ENCODE results near the gene MLST8.

The MLST8 gene, protein sequence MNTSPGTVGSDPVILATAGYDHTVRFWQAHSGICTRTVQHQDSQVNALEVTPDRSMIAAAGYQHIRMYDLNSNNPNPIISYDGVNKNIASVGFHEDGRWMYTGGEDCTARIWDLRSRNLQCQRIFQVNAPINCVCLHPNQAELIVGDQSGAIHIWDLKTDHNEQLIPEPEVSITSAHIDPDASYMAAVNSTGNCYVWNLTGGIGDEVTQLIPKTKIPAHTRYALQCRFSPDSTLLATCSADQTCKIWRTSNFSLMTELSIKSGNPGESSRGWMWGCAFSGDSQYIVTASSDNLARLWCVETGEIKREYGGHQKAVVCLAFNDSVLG

DNA sequence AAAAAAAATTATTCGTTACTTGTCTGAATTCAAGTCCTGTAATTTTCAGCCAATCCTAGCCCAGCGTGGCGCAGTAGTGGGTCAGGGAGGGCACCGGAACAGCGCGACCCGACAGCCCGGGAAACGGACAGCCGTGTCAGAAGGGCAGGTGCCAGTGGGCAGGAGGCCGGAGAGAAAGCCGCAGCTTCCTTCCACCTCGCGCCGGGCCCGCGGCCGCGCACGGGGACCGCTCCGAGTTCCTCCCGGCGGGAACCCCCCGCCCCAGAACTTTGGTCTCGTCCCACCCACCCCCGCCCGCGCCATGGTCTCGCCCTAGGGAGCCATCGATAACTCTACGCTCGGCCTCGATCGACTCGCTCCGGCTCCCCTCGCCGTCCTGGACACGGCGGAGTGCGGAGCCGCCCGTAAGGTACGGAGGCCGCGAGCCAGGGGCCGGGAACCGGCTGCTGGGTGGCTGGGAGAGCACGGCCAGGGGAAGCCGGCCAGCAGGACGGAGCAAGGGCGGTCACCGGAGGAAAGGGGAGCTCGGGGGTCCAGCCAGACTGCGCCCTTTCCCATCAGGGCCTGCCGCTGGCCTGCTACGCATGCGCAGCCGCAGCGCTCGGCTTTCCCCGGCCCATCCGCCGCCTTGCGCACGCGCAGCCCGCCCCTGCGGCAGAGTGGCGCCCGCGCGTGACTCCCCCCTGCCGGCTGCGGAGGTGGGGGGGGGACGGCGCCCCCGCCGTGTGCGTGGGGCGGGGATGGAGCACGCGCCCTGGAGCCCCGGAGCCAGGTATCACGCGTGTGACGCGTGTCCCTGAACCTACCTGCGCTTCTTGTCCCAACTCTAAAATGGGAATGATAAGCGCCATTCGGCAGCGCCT lies at the start of gene MLST8:
Gene MLST8, plus strand, starts transcription at position 351 of the 863 bp plus-strand sequence. CDS start 632 bp downstream, outside the sequence.
- DNase-seq: peak; percentile 93

DNA sequence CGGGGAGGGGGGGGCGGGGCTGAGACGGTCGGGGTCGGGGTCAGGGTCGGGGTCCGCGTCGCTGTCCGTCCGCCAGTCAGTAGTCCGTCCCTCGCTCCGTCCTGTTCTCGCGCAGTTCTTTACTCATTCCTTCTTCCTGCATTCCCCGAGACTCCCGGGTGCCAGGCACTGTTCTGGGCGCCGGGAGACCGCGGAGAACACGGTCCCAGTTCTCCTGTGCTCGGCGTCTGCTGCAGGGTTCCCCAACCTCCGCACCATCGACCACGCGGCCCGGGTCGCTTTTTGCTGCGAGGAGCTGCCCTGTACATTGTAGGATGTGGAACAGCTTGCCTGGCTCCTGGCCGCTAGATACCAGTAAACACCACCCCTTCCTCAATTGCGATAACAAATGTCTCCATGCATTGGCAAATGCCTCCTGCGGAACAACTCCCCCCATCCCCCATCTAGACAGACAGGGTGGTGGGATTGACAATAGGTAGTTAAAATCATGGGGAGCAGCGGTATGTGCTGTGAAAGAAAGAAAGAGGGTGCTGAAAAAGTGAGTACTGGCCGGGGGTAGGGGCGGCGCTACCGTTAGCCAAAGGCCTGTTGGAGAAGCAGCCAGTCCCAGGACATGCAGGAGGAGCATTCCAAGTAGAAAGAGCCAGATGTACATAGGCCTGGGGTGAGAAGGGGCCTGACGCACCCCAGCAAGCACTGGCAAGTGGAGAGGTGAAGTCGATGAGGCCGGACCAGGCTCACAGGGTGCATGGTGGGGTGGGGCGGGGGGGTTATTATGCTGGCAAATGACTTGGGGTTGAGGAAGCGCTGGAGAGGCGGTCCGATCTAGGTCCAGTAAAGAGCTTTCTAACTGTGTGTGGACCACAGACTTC lies 49.0 kb upstream of the MLST8 start:
- DNase-seq: no peak

DNA sequence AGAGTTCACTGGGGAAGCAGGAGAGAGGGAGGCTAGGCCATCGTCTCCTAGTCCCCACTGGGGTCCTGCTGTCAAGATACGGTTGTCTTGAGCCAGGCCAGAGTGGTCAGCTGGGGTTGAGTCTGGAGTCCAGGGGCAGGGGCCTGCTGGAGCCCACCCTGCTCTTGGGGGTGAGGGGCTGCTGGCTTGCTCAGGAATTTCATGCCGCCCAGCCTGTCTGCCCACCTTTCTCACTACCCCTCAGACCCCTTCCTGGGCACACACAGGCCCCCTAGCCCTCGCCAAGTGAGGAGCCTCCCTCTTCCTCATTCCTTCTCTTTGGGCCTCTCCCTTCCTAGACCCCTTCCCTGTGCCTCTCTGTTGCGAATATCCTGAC lies 48.4 kb upstream of the MLST8 start:
- no peak for DNase-seq

DNA sequence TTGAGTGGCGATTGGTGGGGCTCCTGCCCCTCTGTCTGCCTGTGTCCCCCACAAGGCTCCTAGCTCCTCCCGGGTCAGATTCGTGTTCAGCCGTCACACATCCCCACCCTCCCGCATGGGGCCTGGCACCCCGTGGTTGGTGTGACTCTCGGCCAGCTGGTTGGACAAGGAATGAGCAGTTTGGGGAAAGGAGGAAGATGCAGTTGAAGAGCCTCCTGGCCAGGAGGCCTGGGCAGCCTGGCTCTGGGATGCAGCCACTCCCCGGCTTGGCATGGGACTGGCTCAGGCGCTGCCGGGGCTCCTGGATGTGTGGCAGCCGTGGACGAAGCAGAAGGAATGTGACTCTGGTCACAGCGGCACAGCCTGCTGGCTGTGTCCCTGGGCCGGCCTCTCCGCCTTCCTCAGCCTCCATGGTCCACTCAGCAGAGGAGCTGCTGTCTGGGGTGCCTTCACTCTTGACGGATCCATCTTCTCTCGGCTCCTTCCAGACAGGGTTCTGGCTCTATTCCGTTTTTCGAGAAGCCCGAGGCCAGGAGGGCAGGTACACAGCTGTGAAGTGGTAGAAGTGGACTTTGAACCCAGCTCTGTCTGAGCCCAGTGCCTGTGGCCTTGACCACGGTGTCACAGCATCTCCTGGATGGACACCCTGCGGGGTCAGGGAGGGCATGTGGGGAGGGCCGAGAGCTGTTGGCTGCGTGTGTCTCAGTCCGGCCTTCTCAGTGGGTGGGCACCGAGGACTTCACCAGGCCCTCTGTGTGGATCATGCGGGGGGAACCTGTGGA lies 47.6 kb upstream of the MLST8 start:
- no peak for DNase-seq

DNA sequence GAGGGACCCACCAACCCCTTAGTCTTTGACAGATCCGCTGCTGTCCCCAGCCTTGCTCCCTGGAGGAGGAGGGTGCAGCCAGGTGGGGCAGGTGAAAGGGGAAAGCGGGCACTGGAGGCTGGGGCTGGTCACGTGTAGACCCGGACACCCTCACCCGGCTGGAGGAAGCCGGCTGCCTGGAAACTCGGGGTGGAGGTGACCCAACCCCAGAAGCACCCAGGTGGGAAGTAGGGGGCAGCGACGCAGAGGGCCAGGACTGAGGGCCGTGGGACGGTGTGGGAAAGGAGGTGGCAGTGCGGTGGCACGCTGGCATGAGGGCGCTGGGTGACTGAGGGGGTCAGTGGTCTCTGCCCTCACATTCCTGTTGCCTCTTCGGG lies 47.0 kb upstream of the MLST8 start:
- DNase-seq: no peak

- DNase-seq: no peak
These were observed 45.9 kb upstream of the MLST8 start for GRCh38 chr16:2159175-2159838.

DNA sequence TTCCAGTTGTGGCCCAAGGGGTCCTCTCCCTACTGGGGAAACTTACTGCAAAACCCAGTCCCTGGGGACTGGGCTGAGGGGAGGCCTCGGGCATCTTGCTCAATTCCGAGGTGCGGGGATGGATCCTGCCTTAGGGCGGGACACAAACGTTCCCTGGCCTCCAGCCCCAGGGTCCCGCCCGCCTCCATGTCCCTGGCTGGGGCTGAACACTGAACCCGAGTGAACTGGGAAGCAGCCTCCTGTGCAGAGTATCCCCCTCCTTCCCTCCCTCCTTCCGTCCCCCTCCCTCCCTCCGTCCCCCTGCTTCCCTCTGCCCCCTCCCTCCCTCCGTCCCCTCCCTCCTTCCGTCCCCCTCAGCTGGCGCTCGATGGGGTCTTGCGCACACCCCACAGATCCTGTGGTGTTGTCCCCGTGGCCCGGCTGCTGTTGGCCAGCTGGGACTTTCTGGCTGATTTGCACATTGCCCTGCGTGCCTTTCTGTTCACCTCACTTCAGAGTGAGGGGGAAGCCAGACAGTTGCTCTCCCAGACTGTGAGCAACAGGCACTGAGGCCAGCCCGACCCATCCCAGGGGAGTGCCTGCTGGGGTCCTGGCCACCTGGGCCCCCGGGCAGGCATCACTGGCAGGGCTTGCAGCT lies 44.2 kb upstream of the MLST8 start:
- no peak for DNase-seq

DNA sequence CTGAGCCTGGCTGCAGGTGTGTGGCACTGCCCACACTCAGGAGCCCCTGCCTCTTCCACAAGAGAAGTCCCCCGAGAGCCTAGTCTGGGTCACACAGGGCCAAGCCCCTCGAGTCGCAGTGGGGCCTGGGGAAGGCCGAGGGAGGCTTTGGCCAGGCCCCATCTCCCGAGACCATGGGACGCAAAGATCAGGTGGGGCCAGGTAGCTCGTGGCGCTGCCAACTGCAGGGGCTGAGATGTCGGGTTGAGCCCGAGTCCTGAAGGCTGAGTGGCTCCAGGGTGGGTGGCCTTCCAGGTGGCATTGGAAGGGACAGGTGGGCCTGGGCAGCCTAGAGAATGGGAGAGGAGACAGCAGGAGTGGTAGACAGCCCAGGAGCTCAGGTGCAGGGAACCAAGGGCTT lies 43.3 kb upstream of the MLST8 start:
- DNase-seq: no peak

- DNase-seq: no peak
These were observed 42.6 kb upstream of the MLST8 start for GRCh38 chr16:2162676-2163118.

- no peak for DNase-seq
These were observed 41.9 kb upstream of the MLST8 start for GRCh38 chr16:2163211-2163881.

DNA sequence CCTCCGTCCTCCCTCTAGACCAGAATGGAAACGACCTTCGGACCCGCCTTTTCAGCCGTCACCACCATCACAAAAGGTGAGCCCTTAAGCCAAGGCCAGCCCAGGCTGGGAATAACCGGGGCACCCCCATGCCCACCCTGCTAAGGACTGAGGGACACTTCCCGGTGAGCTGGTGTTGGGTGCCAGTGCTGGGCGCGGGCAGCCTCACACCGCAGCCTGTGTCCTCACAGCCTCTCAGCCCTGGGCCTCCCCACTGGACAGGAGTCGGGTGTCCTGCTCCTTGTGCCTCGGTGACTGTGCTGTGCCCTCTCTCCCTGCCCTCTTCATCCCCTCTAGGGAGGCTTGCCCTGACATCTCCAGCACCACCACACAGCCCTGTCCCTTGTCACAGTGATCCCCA lies 39.4 kb upstream of the MLST8 start:
- no peak for DNase-seq

DNA sequence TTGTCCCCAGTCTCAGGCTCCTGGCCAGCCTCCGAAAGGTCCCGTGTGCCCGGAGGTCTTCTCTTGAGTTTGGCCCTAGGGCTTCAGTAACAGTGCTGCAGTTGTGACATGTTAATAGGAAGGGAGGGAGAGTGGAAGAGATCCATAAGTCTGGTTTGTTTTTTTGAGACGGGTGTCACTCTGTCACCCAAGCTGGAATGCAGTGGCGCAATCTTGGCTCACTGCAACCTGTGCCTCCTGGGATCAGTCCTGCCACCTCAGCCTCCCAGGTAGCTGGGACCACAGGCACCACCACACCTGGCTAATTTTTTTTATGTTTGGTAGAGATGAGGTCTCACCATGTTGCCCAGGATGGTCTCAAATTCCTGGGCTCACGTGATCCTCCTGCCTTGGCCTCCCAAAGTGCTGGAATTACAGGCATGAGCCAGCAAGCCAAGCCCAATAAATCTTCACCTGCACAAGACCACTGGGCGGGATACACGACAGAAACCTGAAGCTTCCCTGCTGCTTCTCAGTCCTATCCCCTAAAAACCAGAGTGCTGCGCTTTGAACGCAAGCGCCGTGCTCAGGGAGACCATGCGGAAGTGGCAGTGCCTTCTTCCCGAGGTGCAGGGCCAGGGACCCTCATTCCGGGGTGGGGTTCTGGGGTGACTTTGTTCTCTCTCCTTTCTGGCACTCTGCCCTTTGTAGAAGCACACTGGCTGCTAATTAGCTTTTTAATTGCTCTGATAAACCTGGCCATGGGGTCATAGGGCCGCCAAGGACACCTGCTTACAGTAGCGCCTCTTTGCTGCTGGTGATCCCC lies 38.8 kb upstream of the MLST8 start:
- DNase-seq: no peak

DNA sequence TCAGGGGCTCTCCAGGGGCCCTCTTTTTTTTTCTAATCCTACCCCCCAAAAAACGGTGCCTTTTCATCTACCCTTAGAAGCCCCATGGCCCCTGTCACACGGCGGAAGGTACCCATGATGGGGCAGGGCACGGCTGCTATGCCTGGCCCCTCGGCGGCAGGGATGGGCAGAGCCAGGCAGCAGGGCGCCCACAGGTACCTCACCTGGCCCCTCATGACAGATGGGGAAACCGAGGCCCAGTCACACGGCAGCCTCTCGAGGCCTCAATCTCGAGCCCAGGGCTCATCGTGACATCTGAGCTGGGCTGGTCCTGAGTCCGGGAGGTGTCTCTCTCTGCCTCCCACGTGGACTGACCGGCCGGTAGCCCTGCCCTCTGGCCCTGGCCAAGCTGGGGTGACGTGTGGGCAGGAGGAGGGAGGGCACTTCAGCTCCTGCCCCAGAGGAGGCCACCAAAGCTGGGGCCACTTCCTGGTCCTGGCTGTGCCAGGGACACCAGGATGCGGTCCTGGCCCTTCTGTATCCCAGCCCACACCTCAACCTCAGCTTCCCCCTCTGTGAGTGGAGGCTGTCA lies 38.1 kb upstream of the MLST8 start:
- DNase-seq: no peak

GRCh38 chr16:2170080-2170479 lies 35.2 kb upstream of the MLST8 start:
- no peak for DNase-seq

DNA sequence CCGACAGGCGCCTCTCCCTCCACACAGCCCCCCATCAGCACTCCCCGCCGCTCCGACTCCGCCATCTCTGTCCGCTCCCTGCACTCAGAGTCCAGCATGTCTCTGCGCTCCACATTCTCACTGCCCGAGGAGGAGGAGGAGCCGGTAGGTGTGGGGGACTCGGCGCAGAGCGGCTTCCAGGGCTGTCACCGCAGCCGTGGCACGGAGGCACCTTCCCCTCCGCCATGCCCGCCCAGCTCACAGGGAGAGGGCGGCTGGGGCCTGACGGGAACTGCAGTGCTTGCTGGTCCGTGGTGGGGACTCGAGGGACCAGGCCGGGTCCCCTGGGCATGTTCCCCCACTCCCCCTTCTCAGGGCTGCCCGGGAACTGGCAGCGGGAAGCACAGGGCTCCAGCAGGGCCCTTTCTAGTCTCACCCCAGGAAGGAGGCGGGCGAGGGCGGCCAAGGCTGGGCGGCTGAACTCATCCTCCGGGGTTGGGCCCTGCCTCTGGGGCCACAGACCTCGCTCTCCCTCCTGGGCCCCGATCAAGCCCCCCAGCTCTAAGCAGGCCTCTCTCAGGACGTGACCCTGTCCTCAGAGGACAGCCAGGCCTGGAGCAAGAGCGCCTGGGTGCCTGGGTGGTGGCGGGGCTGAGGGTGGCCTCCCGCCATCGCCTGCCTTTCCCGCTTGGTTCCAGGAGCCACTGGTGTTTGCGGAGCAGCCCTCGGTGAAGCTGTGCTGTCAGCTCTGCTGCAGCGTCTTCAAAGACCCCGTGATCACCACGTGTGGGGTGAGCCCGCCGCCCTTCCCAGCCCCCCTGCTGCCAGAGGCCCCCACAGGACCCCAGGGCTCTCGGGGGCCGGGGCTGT lies 34.4 kb upstream of the MLST8 start:
- no peak for DNase-seq

- DNase-seq: no peak
These were observed 33.6 kb upstream of the MLST8 start for GRCh38 chr16:2171601-2172178.

DNA sequence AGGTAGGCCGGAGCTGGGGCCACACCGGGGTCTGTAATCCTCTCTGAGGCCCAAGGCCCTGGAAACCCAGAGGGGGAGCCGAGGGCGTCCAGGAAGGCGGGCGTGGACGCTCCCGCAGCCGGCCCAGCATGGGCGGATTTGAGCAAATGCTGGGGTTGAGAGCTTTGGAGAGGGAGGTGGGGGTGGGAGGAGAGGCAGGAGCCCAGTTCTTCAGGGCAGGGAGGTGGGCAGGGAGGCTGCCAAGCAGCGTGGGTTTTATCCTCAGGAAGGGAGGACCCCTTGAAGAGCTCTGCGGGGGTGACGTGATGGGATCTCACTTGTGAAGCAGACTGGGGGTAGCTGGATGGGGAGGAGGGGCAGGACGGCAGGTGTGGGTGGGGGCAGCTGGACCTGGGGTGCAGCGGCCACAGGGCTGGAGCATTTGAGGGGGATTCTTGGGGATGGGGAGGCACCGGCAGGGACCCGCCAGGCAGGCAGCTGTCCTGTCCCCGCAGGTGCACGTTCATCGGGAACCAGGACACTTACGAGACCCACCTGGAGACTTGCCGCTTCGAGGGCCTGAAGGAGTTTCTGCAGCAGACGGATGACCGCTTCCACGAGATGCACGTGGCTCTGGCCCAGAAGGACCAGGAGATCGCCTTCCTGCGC lies 32.4 kb upstream of the MLST8 start:
- no peak for DNase-seq

DNA sequence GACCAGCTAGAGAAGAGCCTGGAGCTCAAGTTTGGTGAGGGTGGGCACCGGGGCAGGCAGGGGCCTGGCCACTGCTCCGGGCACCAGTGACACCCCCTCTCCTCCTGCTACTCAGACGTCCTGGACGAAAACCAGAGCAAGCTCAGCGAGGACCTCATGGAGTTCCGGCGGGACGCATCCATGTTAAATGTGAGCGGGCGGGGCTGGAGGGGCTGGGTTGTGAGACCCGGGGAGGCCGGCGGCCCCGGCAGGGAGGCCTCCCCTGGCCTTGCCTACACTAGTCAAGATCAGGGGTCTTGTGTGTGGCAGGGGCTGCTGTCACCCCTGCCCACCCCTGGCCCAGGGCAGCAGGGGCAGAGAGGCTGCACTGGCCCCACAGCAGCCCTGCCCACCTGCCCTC lies 31.9 kb upstream of the MLST8 start:
- DNase-seq: no peak
